Loucy (cell line): ENCODE results near the gene ARID1B.

Experiments used
- CTCF ChIP-seq: fragments of 200-600 bp; sonication (generic); conservative IDR thresholded peaks from 2 replicates; pipeline ENCODE4 v1.5.1; 2014; ENCODE audit warnings: mild to moderate bottlenecking, antibody characterized with exemption, low read length
- EZH2phosphoT487 ChIP-seq: fragments of 200-600 bp; IDR thresholded peaks from 2 replicates; pipeline ENCODE4 v1.6.1; 2018; ENCODE audit warnings: antibody characterized with exemption, mild to moderate bottlenecking, moderate library complexity, borderline replicate concordance

DNA sequence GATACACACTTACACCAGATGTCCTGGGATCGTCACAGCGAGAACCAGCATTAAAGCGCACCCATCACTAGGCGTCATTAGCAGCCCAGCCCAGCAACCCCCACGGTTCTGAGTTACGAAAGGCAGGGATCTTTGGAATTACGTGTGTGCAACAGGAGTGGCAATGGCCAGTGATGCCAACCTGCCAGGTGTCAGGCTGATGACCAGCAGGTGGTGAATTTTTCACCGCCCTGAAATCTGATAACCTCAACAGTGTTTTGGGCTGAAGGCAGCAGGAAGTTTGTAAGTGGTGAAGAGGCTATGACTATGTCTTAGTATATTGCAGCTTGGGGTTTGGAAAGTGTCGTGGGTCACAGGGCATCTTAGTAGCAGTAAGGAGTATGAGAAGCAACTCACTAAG lies 380.1 kb downstream of the ARID1B start:
- TF ChIP-seq CTCF: no peak
- no peak for TF ChIP-seq EZH2phosphoT487
